HepG2 (cell line): Measurements from ENCODE around the gene CISD3. TPM values are rescaled to one million over a fixed set of nuclear protein-coding genes. Genes with fewer than 3 reads are reported as not detected.

ENCODE experiments used
- ATF2 ChIP-seq: sonication (generic); formaldehyde crosslinking; IDR thresholded peaks from 2 replicates; pipeline ENCODE4 v1.4.0; 2020; ENCODE audit warnings: missing genetic modification reagents
- GPBP1L1 ChIP-seq: sonication (generic); formaldehyde crosslinking; IDR thresholded peaks from 2 replicates; pipeline ENCODE4 v1.5.0; 2020; ENCODE audit warnings: mild to moderate bottlenecking, missing genetic modification reagents
- HMGXB4 ChIP-seq, 2 experiments: sonication (generic) in 1 of 2; formaldehyde crosslinking in 1 of 2; IDR thresholded peaks; 2 replicates each; pipeline versions ENCODE4 v1.4.0 to v1.6.1; 2018 to 2020; ENCODE audit warnings: missing genetic modification reagents in 2 of 2, borderline replicate concordance in 1 of 2, low read depth in 1 of 2, mild to moderate bottlenecking in 1 of 2, missing biosample characterization in 1 of 2
- MNT ChIP-seq: fragments of 450-650 bp; IDR thresholded peaks from 2 replicates; pipeline ENCODE4 v1.6.1; 2016
- NFKB2 ChIP-seq: sonication (generic); formaldehyde crosslinking; IDR thresholded peaks from 2 replicates; pipeline ENCODE4 v1.4.0; 2020; ENCODE audit warnings: missing genetic modification reagents, borderline replicate concordance
- PHF21A ChIP-seq: sonication (generic); formaldehyde crosslinking; IDR thresholded peaks from 2 replicates; pipeline ENCODE4 v1.5.0; 2020; ENCODE audit warnings: mild to moderate bottlenecking, missing genetic modification reagents
- RBM22 ChIP-seq: fragments of 200-400 bp; formaldehyde crosslinking; optimal IDR thresholded peaks from 2 replicates; pipeline ENCODE3; 2017; ENCODE audit warnings: mild to moderate bottlenecking, low read length, moderate library complexity
- SOX5 ChIP-seq: IDR thresholded peaks from 2 replicates; pipeline ENCODE4 v1.6.1; 2016; ENCODE audit warnings: borderline replicate concordance
- SRF ChIP-seq: IDR thresholded peaks from 2 replicates; pipeline ENCODE4 v1.6.1; 2011; ENCODE audit warnings: mild to moderate bottlenecking, low read depth, low read length, moderate library complexity
- ZBTB21 ChIP-seq: sonication (generic); formaldehyde crosslinking; IDR thresholded peaks from 2 replicates; pipeline ENCODE4 v1.4.0; 2020; ENCODE audit warnings: missing genetic modification reagents
- ZFY ChIP-seq: sonication (generic); formaldehyde crosslinking; IDR thresholded peaks from 2 replicates; pipeline ENCODE4 v1.4.0; 2020; ENCODE audit warnings: missing genetic modification reagents
- ZNF121 ChIP-seq: sonication (generic); formaldehyde crosslinking; IDR thresholded peaks from 2 replicates; pipeline ENCODE4 v1.5.0; 2020; ENCODE audit warnings: mild to moderate bottlenecking, missing genetic modification reagents
- ZNF124 ChIP-seq: sonication (generic); formaldehyde crosslinking; IDR thresholded peaks from 2 replicates; pipeline ENCODE4 v1.4.0; 2020; ENCODE audit warnings: missing genetic modification reagents
- ZNF331 ChIP-seq: sonication (generic); formaldehyde crosslinking; IDR thresholded peaks from 2 replicates; pipeline ENCODE4 v1.4.0; 2020; ENCODE audit warnings: missing genetic modification reagents
- ZNF335 ChIP-seq: sonication (generic); formaldehyde crosslinking; IDR thresholded peaks from 2 replicates; pipeline ENCODE4 v1.4.0; 2020; ENCODE audit warnings: missing genetic modification reagents
- ZNF382 ChIP-seq: sonication (generic); formaldehyde crosslinking; IDR thresholded peaks from 2 replicates; pipeline ENCODE4 v1.5.0; 2020; ENCODE audit warnings: missing genetic modification reagents, mild to moderate bottlenecking, borderline replicate concordance
- ZNF704 ChIP-seq: sonication (generic); formaldehyde crosslinking; IDR thresholded peaks from 2 replicates; pipeline ENCODE4 v1.8.1; 2023; ENCODE audit warnings: mild to moderate bottlenecking, inconsistent platforms, moderate library complexity, missing genetic modification reagents, borderline replicate concordance
- ZNF780A ChIP-seq: sonication (generic); formaldehyde crosslinking; IDR thresholded peaks from 2 replicates; pipeline ENCODE4 v1.8.0; 2022; ENCODE audit warnings: mild to moderate bottlenecking, missing genetic modification reagents, moderate library complexity
- polyA plus RNA-seq, 8 experiments: library from polyadenylated mRNA; depleted of rRNA in 3 of 8; stranded (reverse) in 7 of 8; unstranded in 1 of 8; fragments of >200 nt; fragmentation: Illumina TruSeq in 4 of 8; extraction: Trizol in 4 of 8; gene quantifications; 2 replicates each; pipeline versions ENCODE4 v1.2.1 to v1.2.3, GENCODE V29; 2011 to 2016; ENCODE audit warnings: low read depth in 4 of 8, missing spikeins in 1 of 8, mixed read lengths in 1 of 8; ENCODE audit not compliant: insufficient read depth in 1 of 8
- total RNA-seq, 5 experiments: library from RNA; depleted of rRNA; stranded (reverse); fragments of >200 nt; fragmentation: Illumina TruSeq; extraction: Trizol; gene quantifications; 2 replicates each; pipeline ENCODE4 v1.2.3, GENCODE V29; 2016; ENCODE audit warnings: low read depth in 1 of 5
- TF ChIP-seq, protein P1 (sequence below): sonication (generic); formaldehyde crosslinking; IDR thresholded peaks from 2 replicates; pipeline ENCODE4 v1.4.0; 2020; ENCODE audit warnings: missing genetic modification reagents

CISD3 gene
- total and polyA plus RNA-seq, 2 of the 13 experiments (the other 11 are each of a cell fraction or from before 2014, with no cell fraction given): 30.0 to 34.1 TPM

DNA sequence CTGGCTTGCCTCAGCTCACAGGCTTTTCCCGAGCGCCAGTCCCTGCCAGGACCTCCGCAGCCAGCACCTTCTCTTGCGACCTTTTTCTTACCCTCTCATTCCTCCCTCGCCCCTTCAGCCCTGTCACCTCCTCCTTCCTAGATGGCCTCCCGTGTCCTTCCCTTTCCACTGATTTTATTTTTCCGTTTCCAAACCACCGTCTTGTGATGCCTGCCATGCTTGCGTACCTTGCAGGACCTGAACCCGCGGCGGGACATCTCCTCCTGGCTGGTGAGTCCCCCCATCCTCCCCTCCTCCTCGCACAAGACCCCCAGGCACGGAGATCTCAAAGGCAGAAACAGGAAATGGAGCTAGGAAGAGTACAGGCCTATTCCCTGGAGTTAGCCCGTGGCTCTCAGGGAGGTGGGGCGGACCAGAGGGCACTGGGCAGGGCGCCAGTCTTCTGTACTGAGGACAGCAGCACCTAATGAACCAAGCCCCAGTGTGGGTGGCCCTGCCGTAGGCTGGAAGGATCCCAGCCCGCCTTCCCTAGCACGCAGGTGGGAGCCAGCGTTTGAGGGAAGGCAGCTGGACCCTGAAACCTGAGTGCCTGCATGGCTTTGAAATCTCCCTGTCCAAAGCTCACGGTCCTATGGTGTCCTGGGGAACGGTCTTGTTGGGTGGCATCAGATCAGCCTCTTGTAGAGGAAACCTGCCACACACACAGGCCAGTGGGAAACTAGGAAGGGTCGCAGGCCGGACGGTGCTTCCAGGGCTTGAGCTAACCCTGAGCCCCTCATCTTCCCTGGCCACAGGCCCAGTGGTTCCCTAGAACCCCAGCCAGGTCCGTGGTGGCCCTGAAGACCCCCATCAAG, 612 bp downstream of the CISD3 start (continued):
- TF ChIP-seq, protein P1, sequence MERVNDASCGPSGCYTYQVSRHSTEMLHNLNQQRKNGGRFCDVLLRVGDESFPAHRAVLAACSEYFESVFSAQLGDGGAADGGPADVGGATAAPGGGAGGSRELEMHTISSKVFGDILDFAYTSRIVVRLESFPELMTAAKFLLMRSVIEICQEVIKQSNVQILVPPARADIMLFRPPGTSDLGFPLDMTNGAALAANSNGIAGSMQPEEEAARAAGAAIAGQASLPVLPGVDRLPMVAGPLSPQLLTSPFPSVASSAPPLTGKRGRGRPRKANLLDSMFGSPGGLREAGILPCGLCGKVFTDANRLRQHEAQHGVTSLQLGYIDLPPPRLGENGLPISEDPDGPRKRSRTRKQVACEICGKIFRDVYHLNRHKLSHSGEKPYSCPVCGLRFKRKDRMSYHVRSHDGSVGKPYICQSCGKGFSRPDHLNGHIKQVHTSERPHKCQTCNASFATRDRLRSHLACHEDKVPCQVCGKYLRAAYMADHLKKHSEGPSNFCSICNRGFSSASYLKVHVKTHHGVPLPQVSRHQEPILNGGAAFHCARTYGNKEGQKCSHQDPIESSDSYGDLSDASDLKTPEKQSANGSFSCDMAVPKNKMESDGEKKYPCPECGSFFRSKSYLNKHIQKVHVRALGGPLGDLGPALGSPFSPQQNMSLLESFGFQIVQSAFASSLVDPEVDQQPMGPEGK: peak; percentile 67
- TF ChIP-seq ZNF124 (peak; percentile 76), ZBTB21 (CRISPR knock-in tag) (0 out of 2 replicates have a peak, but pooled peaks have one; percentile 15), MNT (no peak), ZNF335 (CRISPR knock-in tag) (peak; percentile 47), RBM22 (peak; percentile 85), ZNF704 (CRISPR knock-in tag) (peak; percentile 42; the same call in 1 of the 2 replicates), ATF2 (CRISPR knock-in tag) (peak; percentile 67), PHF21A (CRISPR knock-in tag) (peak; percentile 72; the same call in 1 of the 2 replicates), ZNF382 (no peak), SRF (no peak), SOX5 (CRISPR knock-in tag) (0 out of 2 replicates have a peak, but pooled peaks have one; percentile 53), ZNF121 (CRISPR knock-in tag) (peak; percentile 15; the same call in 1 of the 2 replicates), ZFY (CRISPR knock-in tag) (peak; percentile 79), HMGXB4 (CRISPR knock-in tag; IDR thresholded peaks at IDR 0.05; ENCODE audit: borderline replicate concordance in 1 of 2, low read depth in 1 of 2) (peak; percentile 86 to 90), NFKB2 (CRISPR knock-in tag) (peak; percentile 29; the same call in 1 of the 2 replicates), GPBP1L1 (CRISPR knock-in tag) (no peak), ZNF331 (CRISPR knock-in tag) (peak; percentile 70), ZNF780A (CRISPR knock-in tag) (no peak; the same call in 1 of the 2 replicates)
